ENCODE data around the gene MARS1. TPM values are rescaled to one million over a fixed set of nuclear protein-coding genes. Genes with fewer than 3 reads are reported as not detected.

Gene MARS1
- total RNA-seq, 3 donors from 2014 or later (not counting 1 experiment from before 2014, with no cell fraction given) = 200 to 237 (median 218) TPM

GRCh38 chr12:57548013-57548315 is 60.1 kb downstream of the MARS1 start:
- Mint-ChIP-seq H3K4me3 (peak overlapping the region; percentile 90), H3K9me3 (no peaks in the 10 kb centered on the region), H3K27me3 (ENCODE audit: low read depth in 2 of 2) (peaks cover 9 to 22% of the 10 kb centered on the region in 2 donors), H3K27ac (no peak overlapping the region), H3K4me1 (peaks cover 27 to 47% of the 10 kb centered on the region in 2 donors), H3K36me3 (no peaks in the 10 kb centered on the region)
- TF ChIP-seq CTCF (IDR thresholded peaks at IDR 0.05) = no peak
- WGBS (ENCODE audit: insufficient coverage) = no CpG with 5 or more reads among the region's 2 CpGs
- Histone ChIP-seq H3K27me3 (ENCODE audit: control insufficient read depth, insufficient read depth, low read length) (peaks cover 14% of the 10 kb centered on the region), H3K4me1 (ENCODE audit: control insufficient read depth, insufficient read depth, low read length) (peaks cover 26% of the 10 kb centered on the region), H3K9me3 (ENCODE audit: control insufficient read depth, insufficient read depth, low read length) (no peaks in the 10 kb centered on the region), H3K27ac (ENCODE audit: low read length) (no peak overlapping the region), H3K4me3 (ENCODE audit: low read length) (no peak overlapping the region), H3K36me3 (ENCODE audit: control insufficient read depth, insufficient read depth, low read length) (no peaks in the 10 kb centered on the region)
- no peak for DNase-seq
- no peak for ATAC-seq
- intact Hi-C loops (cut with micrococcal nuclease) = no loop called here

- no peaks in the 10 kb centered on the region for H3K36me3 Mint-ChIP-seq
- Histone ChIP-seq H3K36me3 (ENCODE audit: control insufficient read depth, insufficient read depth, low read length) (no peaks in the 10 kb centered on the region), H3K4me1 (ENCODE audit: control insufficient read depth, insufficient read depth, low read length) (peaks cover 26% of the 10 kb centered on the region), H3K4me3 (ENCODE audit: low read length) (no peak overlapping the region), H3K9me3 (ENCODE audit: control insufficient read depth, insufficient read depth, low read length) (no peaks in the 10 kb centered on the region), H3K27me3 (ENCODE audit: control insufficient read depth, insufficient read depth, low read length) (peaks cover 14% of the 10 kb centered on the region), H3K27ac (ENCODE audit: low read length) (no peak overlapping the region)
- TF ChIP-seq CTCF (IDR thresholded peaks at IDR 0.05) = no peak
- ATAC-seq = no peak
- 59% methylated on average over 2 of the region's 2 CpGs for WGBS (ENCODE audit: insufficient coverage)
- H3K4me1 Mint-ChIP-seq = peaks cover 27 to 44% of the 10 kb centered on the region in 2 donors
- peak overlapping the region; percentile 21 for H3K4me3 Mint-ChIP-seq
- peaks cover 14 to 27% of the 10 kb centered on the region in 2 donors for H3K27me3 Mint-ChIP-seq (ENCODE audit: low read depth in 2 of 2)
- intact Hi-C loops (cut with micrococcal nuclease) = no loop called here
- DNase-seq = no peak
- H3K9me3 Mint-ChIP-seq = no peaks in the 10 kb centered on the region
- no peak overlapping the region for H3K27ac Mint-ChIP-seq
These were observed 60.6 kb downstream of the MARS1 start for GRCh38 chr12:57548488-57548887.

- peaks cover 27 to 40% of the 10 kb centered on the region in 2 donors for H3K4me1 Mint-ChIP-seq
- TF ChIP-seq CTCF (IDR thresholded peaks at IDR 0.05) = no peak
- intact Hi-C loops (cut with micrococcal nuclease) = no loop called here
- H3K27me3 Mint-ChIP-seq (ENCODE audit: low read depth in 2 of 2) = peaks cover 19 to 33% of the 10 kb centered on the region in 2 donors
- no peak overlapping the region for H3K27ac ChIP-seq (ENCODE audit: low read length)
- H3K4me3 ChIP-seq (ENCODE audit: low read length) = no peak overlapping the region
- whole genome bisulfite sequencing (ENCODE audit: insufficient coverage) = 46% methylated on average over 13 of the region's 13 CpGs
- H3K4me3 Mint-ChIP-seq = no peak overlapping the region
- H3K9me3 Mint-ChIP-seq = no peaks in the 10 kb centered on the region
- H3K9me3 ChIP-seq (ENCODE audit: control insufficient read depth, insufficient read depth, low read length) = no peaks in the 10 kb centered on the region
- peaks cover 14% of the 10 kb centered on the region for H3K27me3 ChIP-seq (ENCODE audit: control insufficient read depth, insufficient read depth, low read length)
- H3K36me3 ChIP-seq (ENCODE audit: control insufficient read depth, insufficient read depth, low read length) = no peaks in the 10 kb centered on the region
- peaks cover 26% of the 10 kb centered on the region for H3K4me1 ChIP-seq (ENCODE audit: control insufficient read depth, insufficient read depth, low read length)
- no peaks in the 10 kb centered on the region for H3K36me3 Mint-ChIP-seq
- DNase-seq = no peak
- ATAC-seq = no peak
- no peak overlapping the region for H3K27ac Mint-ChIP-seq
These were observed 61.5 kb downstream of the MARS1 start for GRCh38 chr12:57549203-57549908.
